ENCODE results near the gene ATXN1.

Gene ATXN1

GRCh38 chr6:16782278-16782677 is 21.0 kb upstream of the ATXN1 start:
- ATAC-seq: no peak

DNA sequence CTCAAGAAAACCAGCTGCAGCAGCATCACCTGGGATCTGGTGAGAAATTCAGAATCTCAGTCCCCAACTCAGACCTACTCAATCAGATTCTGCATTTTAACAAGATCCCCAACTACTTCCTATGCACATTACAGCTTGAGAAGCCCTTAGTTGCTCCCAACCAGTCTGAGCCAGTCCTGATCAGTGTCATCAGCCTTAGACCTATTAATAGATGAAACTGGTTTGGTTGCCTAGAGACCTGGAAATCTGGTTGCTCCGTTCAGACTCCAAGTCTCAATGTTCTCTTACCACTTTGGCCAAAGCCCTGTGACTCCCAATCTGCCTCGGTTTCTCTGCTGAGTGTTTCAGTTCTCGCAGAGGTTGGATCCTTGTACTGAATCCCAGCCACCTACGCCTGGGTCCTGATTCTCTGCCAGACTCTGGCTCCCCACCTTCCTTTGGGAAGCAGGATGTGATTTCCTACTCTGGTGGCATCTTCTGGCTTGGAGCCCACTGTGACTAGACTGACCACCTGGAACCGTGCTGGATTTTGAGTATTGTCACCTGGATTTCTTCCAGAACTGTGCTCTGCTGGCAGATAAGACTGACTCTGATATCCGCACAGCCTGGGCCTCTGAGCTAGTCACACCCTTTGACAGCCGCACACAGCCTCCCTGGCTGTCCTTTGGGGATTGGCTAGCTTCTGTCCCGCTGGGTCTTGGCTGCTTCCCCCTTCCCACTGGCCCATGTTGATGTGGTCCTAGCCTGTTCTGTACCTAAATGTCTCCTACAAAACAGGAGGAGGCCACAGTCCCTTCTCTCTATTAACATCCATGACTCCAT is 20.3 kb upstream of the ATXN1 start:
- ATAC-seq: no peak

- no peak for ATAC-seq
These were observed 17.3 kb upstream of the ATXN1 start for GRCh38 chr6:16778521-16778920.

DNA sequence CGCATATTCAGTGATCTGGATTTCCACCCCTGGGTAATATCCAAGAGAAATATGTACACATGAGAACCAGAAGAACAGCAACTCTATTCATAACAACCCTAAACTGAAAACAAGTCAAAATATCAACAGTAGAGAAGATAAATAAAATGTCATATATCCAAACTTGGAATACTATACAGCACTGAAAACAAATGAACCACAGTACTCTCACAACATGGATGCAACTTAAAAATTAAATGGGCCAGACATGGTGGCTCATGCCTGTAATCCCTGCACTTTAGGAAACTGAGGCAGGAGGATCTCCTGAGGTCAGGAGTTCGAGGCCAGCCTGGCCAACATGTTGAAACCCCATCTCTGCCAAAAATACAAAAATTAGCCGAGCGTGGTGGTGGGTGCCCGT is 16.5 kb upstream of the ATXN1 start:
- ATAC-seq: no peak

DNA sequence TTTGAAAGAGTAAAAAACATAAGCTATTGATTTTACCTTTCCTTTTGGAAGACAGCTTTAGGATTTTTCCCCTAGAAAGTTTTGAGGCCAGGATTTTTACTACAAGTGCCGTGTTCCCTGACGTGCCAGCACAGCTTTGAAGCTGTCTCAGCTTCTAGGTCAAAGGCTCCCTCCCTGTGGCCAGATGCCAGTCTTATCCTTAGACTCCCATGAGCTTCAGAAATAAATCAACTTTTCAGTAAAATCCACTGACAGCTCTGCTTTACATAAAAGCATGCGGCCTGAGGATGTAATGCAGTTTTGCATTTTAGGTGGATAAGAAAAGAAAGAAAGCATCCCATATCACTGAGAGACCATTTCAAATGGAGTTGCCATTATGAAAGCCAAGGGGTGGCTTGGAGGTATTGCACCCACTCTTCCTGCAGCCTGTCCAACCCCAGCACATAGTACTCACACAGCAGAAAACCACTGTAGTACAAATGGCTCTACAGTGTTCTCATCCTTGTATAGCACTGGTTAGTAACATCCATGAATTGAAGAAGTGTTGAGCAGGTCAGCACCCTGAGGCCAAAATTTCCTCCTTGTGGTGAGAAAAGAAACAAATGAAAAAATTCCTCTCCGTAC is 15.2 kb upstream of the ATXN1 start:
- no peak for ATAC-seq

DNA sequence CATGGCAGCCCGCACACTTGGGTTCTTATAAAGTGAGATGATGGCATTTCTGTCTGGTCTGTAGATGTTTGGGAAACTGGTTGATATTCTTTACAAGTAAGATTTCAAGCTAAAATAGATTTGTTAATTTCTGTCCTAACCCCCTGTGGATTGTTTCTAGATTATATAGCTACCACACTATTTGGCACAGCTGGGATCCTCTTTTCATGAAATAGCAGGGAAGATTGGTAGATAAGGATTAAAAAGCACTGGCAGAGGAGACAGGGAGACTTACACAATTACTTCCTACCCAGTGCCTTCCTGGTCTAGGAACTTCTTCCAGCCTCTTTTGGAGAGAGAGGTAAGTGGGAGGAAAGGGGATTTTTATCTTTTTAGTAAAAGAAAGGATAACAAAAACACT is 13.2 kb upstream of the ATXN1 start:
- no peak for ATAC-seq

DNA sequence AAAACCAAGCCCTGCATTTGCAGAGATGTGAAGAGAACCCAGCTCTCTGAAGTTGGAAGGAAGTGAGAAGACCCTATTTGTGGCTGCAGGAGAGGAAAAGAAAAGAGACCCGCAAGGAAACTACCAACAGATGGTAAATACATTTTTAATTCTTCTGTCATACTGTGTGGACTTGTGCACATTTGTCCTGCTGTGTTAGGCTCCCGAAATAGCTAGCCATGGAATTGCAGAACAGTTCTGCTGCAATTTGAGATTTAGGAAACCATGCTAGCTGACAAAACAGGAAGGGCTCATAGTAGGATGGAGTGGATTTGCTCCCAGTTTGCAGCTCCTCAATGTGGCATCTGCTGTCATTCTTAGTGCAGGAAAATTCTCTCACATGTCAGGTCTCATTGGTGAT is 12.1 kb upstream of the ATXN1 start:
- ATAC-seq: no peak

GRCh38 chr6:16770701-16771569 is 9.7 kb upstream of the ATXN1 start:
- ATAC-seq: peak; percentile 60 to 67

DNA sequence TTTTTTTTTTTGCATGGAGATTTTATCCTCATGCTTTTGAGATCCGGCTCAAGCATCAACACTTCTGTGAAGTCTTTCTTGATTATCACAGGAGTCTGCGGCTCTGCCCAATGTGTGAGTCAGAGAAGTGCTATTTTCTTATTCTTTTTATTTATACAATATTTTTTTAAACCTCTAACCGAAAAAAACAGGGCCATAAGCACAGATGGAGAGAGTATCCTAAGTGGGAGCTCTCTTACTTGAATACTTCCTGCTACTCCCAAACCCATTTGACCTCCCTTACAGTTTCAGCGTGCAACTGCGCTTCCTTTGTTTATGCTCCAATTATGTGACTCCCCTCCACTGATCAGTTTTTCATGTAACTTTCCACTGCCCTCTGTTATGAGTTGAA is 8.7 kb upstream of the ATXN1 start:
- no peak for ATAC-seq

DNA sequence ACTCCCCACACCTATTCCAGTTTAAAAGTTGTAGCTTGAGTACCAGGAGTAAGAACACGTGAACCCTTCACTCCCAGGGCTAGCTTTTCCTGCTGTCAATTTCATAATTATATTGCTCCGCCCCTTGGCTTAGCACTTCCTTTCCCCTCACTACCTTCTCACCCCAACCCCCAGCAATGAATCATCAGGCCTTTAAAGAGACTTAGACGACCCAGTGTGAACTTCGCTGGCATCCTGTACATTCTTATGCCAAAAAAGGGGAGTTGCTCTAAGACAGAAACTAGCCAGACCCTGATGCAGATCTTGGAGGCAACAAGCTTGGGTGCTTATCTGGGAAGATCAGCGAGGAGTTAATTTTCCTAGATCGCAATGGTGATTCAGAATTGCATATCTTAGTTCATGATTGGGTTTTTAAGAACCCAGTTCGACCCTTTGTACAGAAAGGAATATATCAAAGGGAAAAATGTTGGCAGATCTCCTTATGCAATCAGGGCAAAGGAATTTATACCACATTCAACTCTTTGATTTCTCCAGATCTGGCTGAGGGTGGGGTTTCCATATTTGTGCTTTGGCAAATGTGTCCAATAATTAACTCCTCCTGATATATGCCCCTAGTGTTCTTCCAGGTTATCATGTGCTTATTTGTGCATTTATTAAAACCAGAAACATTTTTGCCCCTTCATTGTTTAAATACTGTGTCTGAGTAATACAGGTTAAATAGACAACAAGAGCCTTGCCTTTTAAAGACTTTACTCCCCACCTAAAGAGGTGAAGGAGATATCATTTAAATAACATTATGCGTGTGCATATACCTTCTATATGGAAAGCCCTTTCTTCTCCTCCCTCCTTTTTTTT is 8.1 kb upstream of the ATXN1 start:
- peak; percentile 73 to 79 for ATAC-seq

DNA sequence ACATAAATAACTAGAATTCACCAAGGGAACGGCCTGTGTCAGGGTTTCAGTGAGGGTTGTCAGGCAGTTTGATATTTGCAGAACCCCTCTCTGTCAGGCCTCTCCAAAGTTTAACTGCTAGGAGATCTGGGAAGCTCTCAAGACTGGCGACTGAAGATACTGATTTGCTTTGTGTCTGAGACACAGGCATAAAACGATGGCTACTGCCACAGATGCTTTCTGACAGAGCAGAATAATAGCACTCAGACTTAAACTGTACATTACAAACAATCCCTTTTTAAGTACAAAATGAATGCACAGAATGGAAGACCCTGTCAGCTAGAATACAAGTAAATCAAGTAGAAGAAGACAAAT is 7.2 kb upstream of the ATXN1 start:
- ATAC-seq: no peak

DNA sequence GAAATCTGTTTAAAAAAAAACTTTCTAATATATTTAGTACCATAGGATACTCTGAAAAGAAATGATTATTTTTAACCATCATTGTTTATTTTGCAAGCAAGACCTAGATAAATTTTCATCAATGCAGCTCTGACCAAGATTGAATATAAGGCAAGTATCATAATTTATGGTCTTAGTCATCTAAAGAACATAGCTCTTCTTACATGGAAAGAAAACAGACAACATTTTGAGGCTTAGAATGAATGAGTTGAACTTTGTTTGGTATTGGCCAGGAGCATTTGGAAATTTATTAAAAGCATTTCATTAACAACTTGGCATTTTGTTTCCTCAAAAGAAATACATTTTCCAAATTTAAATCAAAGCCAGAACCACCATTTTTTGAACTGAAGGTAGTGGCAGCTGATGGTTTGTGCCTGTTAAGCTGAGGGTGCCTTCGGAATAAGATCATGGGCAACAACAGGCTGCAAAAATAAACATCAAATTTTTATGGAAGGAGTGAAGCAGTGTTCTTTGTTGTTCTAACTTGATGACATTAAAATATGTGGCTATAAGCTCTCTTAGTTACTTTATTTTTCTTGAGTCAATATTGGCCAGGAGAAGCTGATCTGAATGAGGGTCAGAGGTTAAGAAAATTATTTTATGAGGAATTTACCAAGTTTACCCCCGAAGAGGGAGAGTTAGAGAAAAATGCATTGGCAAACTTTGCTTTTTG is 6.7 kb upstream of the ATXN1 start:
- ATAC-seq: no peak

GRCh38 chr6:16766836-16767745 is 5.8 kb upstream of the ATXN1 start:
- no peak for ATAC-seq

DNA sequence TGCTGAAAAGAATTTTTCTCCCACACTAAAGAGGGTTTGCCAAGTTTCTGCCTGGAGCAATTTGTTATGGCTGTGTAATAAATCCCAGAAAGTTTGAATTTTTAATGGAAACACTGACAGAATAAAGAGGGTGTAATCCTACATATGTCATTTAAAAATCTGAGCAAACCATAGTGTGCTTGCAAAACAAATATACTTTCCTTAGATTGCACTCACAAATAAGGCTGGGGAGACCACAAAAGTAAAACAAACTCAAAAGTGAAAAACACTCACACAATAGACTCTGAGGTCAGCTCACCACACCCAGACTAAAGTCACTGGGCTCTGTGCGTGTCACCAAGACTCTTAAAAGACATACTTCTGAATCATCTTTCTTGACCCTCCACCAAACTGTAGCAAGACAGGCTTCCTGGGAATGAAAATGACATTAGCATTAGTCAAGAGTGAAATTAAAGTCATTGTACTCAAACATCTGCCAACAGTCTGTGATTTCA is 4.8 kb upstream of the ATXN1 start:
- peak; percentile 7 to 15 for ATAC-seq

DNA sequence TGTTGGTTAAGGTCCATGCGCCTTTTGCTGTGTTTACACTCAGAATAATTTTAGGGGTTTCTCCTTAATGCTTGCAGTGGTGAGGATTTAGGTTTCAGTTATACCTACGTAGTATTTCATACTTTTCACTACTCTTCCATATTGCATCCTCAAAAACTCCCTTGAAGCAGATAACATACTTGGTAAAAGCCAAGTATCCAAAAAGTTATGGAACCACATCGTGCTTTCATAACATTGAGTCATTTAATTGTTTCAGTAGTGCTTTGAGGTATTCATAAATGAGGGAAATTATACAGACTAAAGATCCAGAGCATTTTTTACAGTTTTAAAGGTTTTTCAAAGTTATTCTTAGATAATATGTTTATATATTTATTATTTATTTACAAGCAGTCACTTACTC is 4.0 kb upstream of the ATXN1 start:
- no peak for ATAC-seq

GRCh38 chr6:16764188-16764950 is 3.1 kb upstream of the ATXN1 start:
- ATAC-seq: no peak

- peak; percentile 28 to 30 for ATAC-seq
These were observed 1.6 kb upstream of the ATXN1 start for GRCh38 chr6:16762550-16763477.

DNA sequence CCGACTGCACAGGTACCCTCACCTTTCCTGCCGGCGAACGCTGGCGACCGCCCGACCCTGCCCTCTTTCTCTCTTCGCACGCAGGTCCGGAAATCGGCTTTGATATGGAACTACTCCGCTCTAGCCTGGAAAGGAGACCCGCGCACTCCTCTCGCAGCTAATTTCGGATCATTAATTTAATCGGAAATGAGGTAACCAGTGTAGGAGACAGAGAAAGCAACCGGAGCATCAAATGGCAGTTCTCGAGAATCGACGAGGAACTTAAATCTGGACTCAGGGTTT is 949 bp upstream of the ATXN1 start:
- ATAC-seq: peak; percentile 5
